Suprapubic skin (tissue), 4 donors: ENCODE data around the gene GSG1.

Experiments used
- EP300 ChIP-seq: sonication (generic); formaldehyde crosslinking; IDR thresholded peaks from one replicate; pipeline ENCODE4 v1.6.1; 2017; ENCODE audit warnings: antibody characterized with exemption
- POLR2A ChIP-seq, 2 donors: fragments of 450-650 bp; IDR thresholded peaks; one replicate each; pipeline ENCODE4 v1.6.1; 2017; ENCODE audit warnings: antibody characterized with exemption in 2 of 2, mild to moderate bottlenecking in 2 of 2, moderate library complexity in 2 of 2
- POLR2AphosphoS5 ChIP-seq, 3 donors: sonication (generic); formaldehyde crosslinking; IDR thresholded peaks; one replicate each; pipeline ENCODE4 v1.6.1; 2017; ENCODE audit warnings: antibody characterized with exemption in 3 of 3
- TF ChIP-seq, protein P1 (sequence below), 2 donors: fragments of 200-600 bp in 1 of 2; fragments of 450-650 bp in 1 of 2; sonication (generic) in 1 of 2; IDR thresholded peaks; one replicate each; pipeline ENCODE4 v1.5.1; 2016 to 2019; ENCODE audit warnings: antibody characterized with exemption in 2 of 2, mild to moderate bottlenecking in 1 of 2, moderate library complexity in 1 of 2

DNA sequence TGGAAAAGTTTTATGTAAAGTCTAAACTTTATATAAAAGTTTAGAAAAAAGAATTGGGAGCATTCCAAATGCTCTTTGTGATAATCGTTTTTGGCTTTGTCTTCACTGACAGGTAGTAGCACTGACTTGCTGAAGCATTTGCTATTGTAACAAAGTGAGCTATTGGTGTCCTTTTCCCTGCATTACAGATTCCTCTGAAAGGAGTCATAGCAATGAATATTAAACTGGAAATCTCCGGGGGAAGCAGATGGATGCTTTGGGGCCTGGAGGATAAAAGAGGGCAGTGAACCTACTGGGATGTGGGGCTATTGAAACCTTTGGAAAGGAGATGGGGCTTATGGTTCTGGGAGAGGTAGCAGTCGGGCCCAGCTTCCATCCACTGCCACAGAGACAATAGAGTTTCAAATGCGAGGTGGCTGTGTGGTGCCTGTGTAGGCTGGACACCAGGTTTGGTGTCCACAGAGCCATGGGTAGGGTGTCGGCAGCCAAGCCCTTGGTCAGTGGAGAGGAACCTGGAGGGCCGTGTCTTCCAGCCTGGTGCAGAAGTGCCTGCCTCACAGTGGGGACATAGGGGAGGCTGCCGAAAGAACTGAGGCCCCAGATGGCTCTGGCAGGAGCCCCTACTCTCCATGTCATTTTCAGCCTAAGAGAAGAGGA lies 10.1 kb downstream of the GSG1 start:
- TF ChIP-seq, protein P1, sequence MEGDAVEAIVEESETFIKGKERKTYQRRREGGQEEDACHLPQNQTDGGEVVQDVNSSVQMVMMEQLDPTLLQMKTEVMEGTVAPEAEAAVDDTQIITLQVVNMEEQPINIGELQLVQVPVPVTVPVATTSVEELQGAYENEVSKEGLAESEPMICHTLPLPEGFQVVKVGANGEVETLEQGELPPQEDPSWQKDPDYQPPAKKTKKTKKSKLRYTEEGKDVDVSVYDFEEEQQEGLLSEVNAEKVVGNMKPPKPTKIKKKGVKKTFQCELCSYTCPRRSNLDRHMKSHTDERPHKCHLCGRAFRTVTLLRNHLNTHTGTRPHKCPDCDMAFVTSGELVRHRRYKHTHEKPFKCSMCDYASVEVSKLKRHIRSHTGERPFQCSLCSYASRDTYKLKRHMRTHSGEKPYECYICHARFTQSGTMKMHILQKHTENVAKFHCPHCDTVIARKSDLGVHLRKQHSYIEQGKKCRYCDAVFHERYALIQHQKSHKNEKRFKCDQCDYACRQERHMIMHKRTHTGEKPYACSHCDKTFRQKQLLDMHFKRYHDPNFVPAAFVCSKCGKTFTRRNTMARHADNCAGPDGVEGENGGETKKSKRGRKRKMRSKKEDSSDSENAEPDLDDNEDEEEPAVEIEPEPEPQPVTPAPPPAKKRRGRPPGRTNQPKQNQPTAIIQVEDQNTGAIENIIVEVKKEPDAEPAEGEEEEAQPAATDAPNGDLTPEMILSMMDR (IDR thresholded peaks at IDR 0.05): no peak
- no peak for TF ChIP-seq POLR2A (IDR thresholded peaks at IDR 0.05)
- TF ChIP-seq POLR2AphosphoS5 (IDR thresholded peaks at IDR 0.05): no peak
- no peak for TF ChIP-seq EP300
